IMR-90 (cell line): Measurements from ENCODE around the gene IFTAP. TPM values are rescaled to one million over a fixed set of nuclear protein-coding genes. Genes with fewer than 3 reads are reported as not detected.

Experiments used
- ATAC-seq: fragments of 200-7000 bp; cut with Tn5 transposase; 2 replicates; pipeline ENCODE4 v1.9.1; 2020; ENCODE audit warnings: low read depth, mild to moderate bottlenecking, moderate library complexity
- BruUV-seq: library from RNA; stranded (reverse); fragments of 400-500 nt; replicated peaks from 2 replicates; lab custom pipeline; 2021; lab: Mats Ljungman, UMichigan
- CTCF ChIA-PET: fragments of 300-600 bp; formaldehyde crosslinking; extraction: SDS; loops from one replicate; lab custom pipeline; 2021; ENCODE audit warnings: antibody characterized with exemption; lab: Yijun Ruan, JAX
- POLR2A ChIA-PET: fragments of 300-600 bp; sonication (Branson Sonifier 250); formaldehyde crosslinking; loops from one replicate; lab custom pipeline; 2022; ENCODE audit warnings: antibody characterized with exemption; ENCODE audit not compliant: unreplicated experiment; lab: Charles Lee
- DNase-seq: peaks from one replicate; pipeline ENCODE4 v3.0.0; 2013
- H2AFZ ChIP-seq: replicated peaks from 2 replicates; pipeline ENCODE3; 2013; ENCODE audit warnings: low read length, mild to moderate bottlenecking; ENCODE audit not compliant: poor library complexity
- H2AK5ac ChIP-seq: 2 replicates; pipeline ENCODE4 v1.6.1; 2013; ENCODE audit warnings: low read depth, low read length, inconsistent platforms
- H2AK9ac ChIP-seq: replicated peaks from 2 replicates; pipeline ENCODE3; 2013; ENCODE audit warnings: mild to moderate bottlenecking, low read depth, low read length, moderate library complexity; ENCODE audit not compliant: poor library complexity
- H2BK120ac ChIP-seq: 2 replicates; pipeline ENCODE4 v1.6.1; 2013; ENCODE audit warnings: low read depth, low read length, inconsistent platforms
- H2BK15ac ChIP-seq: 3 replicates; pipeline ENCODE4 v1.6.1; 2013; ENCODE audit warnings: low read depth, low read length, inconsistent platforms
- H2BK20ac ChIP-seq: 2 replicates; pipeline ENCODE4 v1.6.1; 2013; ENCODE audit warnings: low read depth, mild to moderate bottlenecking, inconsistent platforms, low read length, moderate library complexity
- H2BK5ac ChIP-seq: 2 replicates; pipeline ENCODE4 v1.6.1; 2013; ENCODE audit warnings: mild to moderate bottlenecking, low read depth, low read length, inconsistent platforms; ENCODE audit not compliant: poor library complexity, severe bottlenecking
- H3K14ac ChIP-seq: replicated peaks from 2 replicates; pipeline ENCODE4 v1.6.1; 2013; ENCODE audit warnings: low read depth, low read length, inconsistent platforms
- H3K18ac ChIP-seq: 2 replicates; pipeline ENCODE4 v1.6.1; 2013; ENCODE audit warnings: low read depth, low read length, control low read depth
- H3K23ac ChIP-seq: 2 replicates; pipeline ENCODE4 v1.6.1; 2013; ENCODE audit warnings: low read depth, low read length, inconsistent platforms
- H3K27ac ChIP-seq: 2 replicates; pipeline ENCODE4 v1.5.1; 2013; ENCODE audit warnings: mild to moderate bottlenecking, control low read depth, low read length; ENCODE audit not compliant: insufficient read depth
- H3K27me3 ChIP-seq: 2 replicates; pipeline ENCODE4 v1.6.1; 2013; ENCODE audit warnings: low read length; ENCODE audit not compliant: control insufficient read depth, insufficient read depth
- H3K36me3 ChIP-seq: 2 replicates; pipeline ENCODE4 v1.6.1; 2013; ENCODE audit warnings: low read length, mixed read lengths; ENCODE audit not compliant: control insufficient read depth, insufficient read depth
- H3K4ac ChIP-seq: 2 replicates; pipeline ENCODE4 v1.6.1; 2013; ENCODE audit warnings: low read depth, low read length, inconsistent platforms
- H3K4me1 ChIP-seq: 2 replicates; pipeline ENCODE4 v1.6.1; 2013; ENCODE audit warnings: low read length, mixed read lengths; ENCODE audit not compliant: control insufficient read depth, insufficient read depth
- H3K4me2 ChIP-seq: 2 replicates; pipeline ENCODE4 v1.6.1; 2013; ENCODE audit warnings: low read depth, mild to moderate bottlenecking, control low read depth, low read length, moderate library complexity
- H3K4me3 ChIP-seq: 2 replicates; pipeline ENCODE4 v1.5.1; 2013; ENCODE audit warnings: low read depth, mild to moderate bottlenecking, control low read depth, low read length, moderate library complexity; ENCODE audit not compliant: insufficient read depth
- H3K56ac ChIP-seq: 2 replicates; pipeline ENCODE4 v1.6.1; 2013; ENCODE audit warnings: low read length, inconsistent platforms; ENCODE audit not compliant: insufficient read depth; ENCODE audit errors: extremely low read depth
- H3K79me1 ChIP-seq, 2 experiments: 2 replicates each; pipeline ENCODE4 v1.6.1; 2013; ENCODE audit warnings: low read length in 2 of 2, inconsistent platforms in 1 of 2, low read depth in 1 of 2
- H3K9ac ChIP-seq: 2 replicates; pipeline ENCODE4 v1.6.1; 2013; ENCODE audit warnings: low read depth, low read length, control low read depth
- H3K9me1 ChIP-seq: 2 replicates; pipeline ENCODE4 v1.6.1; 2013; ENCODE audit warnings: low read length, inconsistent platforms; ENCODE audit not compliant: insufficient read depth
- H3K9me3 ChIP-seq: 2 replicates; pipeline ENCODE4 v1.6.1; 2013; ENCODE audit warnings: low read length; ENCODE audit not compliant: control insufficient read depth, insufficient read depth
- H4K20me1 ChIP-seq: 2 replicates; pipeline ENCODE4 v1.6.1; 2013; ENCODE audit warnings: low read length, inconsistent platforms; ENCODE audit not compliant: insufficient read depth
- H4K5ac ChIP-seq: 2 replicates; pipeline ENCODE4 v1.6.1; 2013; ENCODE audit warnings: mild to moderate bottlenecking, low read depth, low read length, control low read depth
- H4K8ac ChIP-seq, 2 experiments: 2 replicates each; pipeline ENCODE4 v1.6.1; 2013; ENCODE audit warnings: low read depth in 2 of 2, low read length in 2 of 2, control low read depth in 1 of 2, inconsistent platforms in 1 of 2
- H4K91ac ChIP-seq: 2 replicates; pipeline ENCODE4 v1.6.1; 2013; ENCODE audit warnings: low read depth, low read length, inconsistent platforms; ENCODE audit not compliant: insufficient read depth
- FOS ChIP-seq: fragments of 150-350 bp; IDR thresholded peaks from 2 replicates; pipeline ENCODE4 v1.6.1; 2016; ENCODE audit warnings: low read depth, low read length
- MAFK ChIP-seq: IDR thresholded peaks from 2 replicates; pipeline ENCODE4 v1.6.1; 2012; ENCODE audit warnings: low read depth, low read length, improper control_type of control experiment
- MXI1 ChIP-seq: IDR thresholded peaks from 2 replicates; pipeline ENCODE4 v1.6.1; 2012; ENCODE audit warnings: low read depth, mild to moderate bottlenecking, low read length, moderate library complexity, borderline replicate concordance
- POLR2A ChIP-seq: IDR thresholded peaks from 2 replicates; pipeline ENCODE4 v1.6.1; 2012; ENCODE audit warnings: mild to moderate bottlenecking, low read depth, low read length
- RAD21 ChIP-seq: IDR thresholded peaks from 2 replicates; pipeline ENCODE4 v1.6.1; 2012; ENCODE audit warnings: low read length, improper control_type of control experiment
- RCOR1 ChIP-seq: IDR thresholded peaks from 2 replicates; pipeline ENCODE4 v1.6.1; 2012; ENCODE audit warnings: mild to moderate bottlenecking, low read length, improper control_type of control experiment; ENCODE audit not compliant: insufficient replicate concordance
- RFX5 ChIP-seq: IDR thresholded peaks from 2 replicates; pipeline ENCODE4 v1.8.0; 2012; ENCODE audit warnings: low read depth, mild to moderate bottlenecking, low read length, moderate library complexity
- SMC3 ChIP-seq: fragments of 150-350 bp; IDR thresholded peaks from 2 replicates; pipeline ENCODE4 v1.6.1; 2016; ENCODE audit warnings: low read depth, mild to moderate bottlenecking, antibody characterized with exemption, low read length, moderate library complexity
- WGBS, 2 experiments: methylation state at CpG; one replicate each; pipeline versions ENCODE4 v1.1.5 to v1.1.7; 2013; ENCODE audit warnings: missing lambda C conversion rate in 2 of 2; ENCODE audit not compliant: insufficient read length in 1 of 2; ENCODE audit errors: extremely low coverage in 2 of 2; 5-methylcytosine and 5-hydroxymethylcytosine counted together
- dilution Hi-C: fragments of 300-500 bp; cut with HindIII; formaldehyde crosslinking; loops from one replicate; pipeline ENCODE4 v1.14.3; 2018; ENCODE audit warnings: low sequenced_read_pairs; ENCODE audit not compliant: unreplicated experiment
- in situ Hi-C: fragments of 300-500 bp; cut with MboI; formaldehyde crosslinking; loops from 3 replicates; pipeline ENCODE4 v1.14.3; 2019; ENCODE audit warnings: low sequenced_read_pairs, inconsistent platforms, mixed read lengths
- intact Hi-C: fragments of 100-400 bp; cut with micrococcal nuclease; formaldehyde crosslinking; loops from 2 replicates; pipeline ENCODE4 v1.10.0; 2022
- polyA plus RNA-seq, 3 experiments: library from polyadenylated mRNA; depleted of rRNA; stranded (reverse); fragments of >200 nt; gene quantifications; 2 replicates each; pipeline ENCODE4 v1.2.3, GENCODE V29; 2012; ENCODE audit warnings: low replicate concordance in 1 of 3
- total RNA-seq: library from RNA; depleted of rRNA; stranded (reverse); fragments of >200 nt; gene quantifications from 2 replicates; pipeline ENCODE4 v1.2.3, GENCODE V29; 2012
- TF ChIP-seq, protein P1 (sequence below): fragments of 150-350 bp; IDR thresholded peaks from 2 replicates; pipeline ENCODE4 v1.6.1; 2016; ENCODE audit warnings: low read depth, mild to moderate bottlenecking, low read length, moderate library complexity, borderline replicate concordance
- TF ChIP-seq, protein P2 (sequence below): conservative IDR thresholded peaks from 2 replicates; pipeline ENCODE4 v1.5.1; 2012; ENCODE audit warnings: mild to moderate bottlenecking, low read depth, low read length, improper control_type of control experiment

Gene IFTAP
- total and polyA plus RNA-seq, 2 of the 4 experiments (the other 2 are of a cell fraction) = 15.8 to 28.5 TPM

- Histone ChIP-seq H2BK120ac (no peak overlapping the region), H3K14ac (no peak overlapping the region), H4K8ac (no peak overlapping the region), H2AK9ac (peak overlapping the region; percentile 57), H2BK20ac (no peak overlapping the region), H2BK15ac (no peak overlapping the region), H3K18ac (no peak overlapping the region), H3K4me1 (no peaks in the 10 kb centered on the region), H3K4me2 (no peak overlapping the region), H2AFZ (peak overlapping the region; percentile 8), H3K36me3 (no peaks in the 10 kb centered on the region), H3K4me3 (no peak overlapping the region), H3K9ac (no peak overlapping the region), H4K5ac (no peak overlapping the region), H4K91ac (no peak overlapping the region), H3K27ac (no peak overlapping the region), H2BK5ac (no peak overlapping the region), H3K56ac (no peak overlapping the region), H2AK5ac (no peak overlapping the region), H3K23ac (no peak overlapping the region), H4K20me1 (no peaks in the 10 kb centered on the region), H3K79me1 (no peaks in the 10 kb centered on the region), H3K9me1 (no peaks in the 10 kb centered on the region), H3K9me3 (no peaks in the 10 kb centered on the region), H3K27me3 (peaks cover 26% of the 10 kb centered on the region), H3K4ac (no peak overlapping the region)
- dilution Hi-C loops = no loop called here
- ChIA-PET POLR2A (no interaction called here), CTCF (interaction anchor here (1.1 kb wide), 1 partner anchor 178 kb away, joined by 4 read pairs; no protein-coding TSS in a partner anchor)
- BruUV-seq = no TSS peak
- ATAC-seq (no peak), DNase-seq (no peak)
- intact Hi-C loops = no loop called here
- TF ChIP-seq MAFK = no peak
- TF ChIP-seq RAD21 = no peak
- TF ChIP-seq, protein P1, sequence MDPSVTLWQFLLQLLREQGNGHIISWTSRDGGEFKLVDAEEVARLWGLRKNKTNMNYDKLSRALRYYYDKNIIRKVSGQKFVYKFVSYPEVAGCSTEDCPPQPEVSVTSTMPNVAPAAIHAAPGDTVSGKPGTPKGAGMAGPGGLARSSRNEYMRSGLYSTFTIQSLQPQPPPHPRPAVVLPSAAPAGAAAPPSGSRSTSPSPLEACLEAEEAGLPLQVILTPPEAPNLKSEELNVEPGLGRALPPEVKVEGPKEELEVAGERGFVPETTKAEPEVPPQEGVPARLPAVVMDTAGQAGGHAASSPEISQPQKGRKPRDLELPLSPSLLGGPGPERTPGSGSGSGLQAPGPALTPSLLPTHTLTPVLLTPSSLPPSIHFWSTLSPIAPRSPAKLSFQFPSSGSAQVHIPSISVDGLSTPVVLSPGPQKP = no peak
- no peak for TF ChIP-seq FOS
- no peak for TF ChIP-seq RCOR1
- no peak for TF ChIP-seq POLR2A
- TF ChIP-seq, protein P2, sequence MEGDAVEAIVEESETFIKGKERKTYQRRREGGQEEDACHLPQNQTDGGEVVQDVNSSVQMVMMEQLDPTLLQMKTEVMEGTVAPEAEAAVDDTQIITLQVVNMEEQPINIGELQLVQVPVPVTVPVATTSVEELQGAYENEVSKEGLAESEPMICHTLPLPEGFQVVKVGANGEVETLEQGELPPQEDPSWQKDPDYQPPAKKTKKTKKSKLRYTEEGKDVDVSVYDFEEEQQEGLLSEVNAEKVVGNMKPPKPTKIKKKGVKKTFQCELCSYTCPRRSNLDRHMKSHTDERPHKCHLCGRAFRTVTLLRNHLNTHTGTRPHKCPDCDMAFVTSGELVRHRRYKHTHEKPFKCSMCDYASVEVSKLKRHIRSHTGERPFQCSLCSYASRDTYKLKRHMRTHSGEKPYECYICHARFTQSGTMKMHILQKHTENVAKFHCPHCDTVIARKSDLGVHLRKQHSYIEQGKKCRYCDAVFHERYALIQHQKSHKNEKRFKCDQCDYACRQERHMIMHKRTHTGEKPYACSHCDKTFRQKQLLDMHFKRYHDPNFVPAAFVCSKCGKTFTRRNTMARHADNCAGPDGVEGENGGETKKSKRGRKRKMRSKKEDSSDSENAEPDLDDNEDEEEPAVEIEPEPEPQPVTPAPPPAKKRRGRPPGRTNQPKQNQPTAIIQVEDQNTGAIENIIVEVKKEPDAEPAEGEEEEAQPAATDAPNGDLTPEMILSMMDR = no peak
- TF ChIP-seq SMC3 = no peak
- TF ChIP-seq MXI1 = no peak
- no peak for TF ChIP-seq RFX5
- in situ Hi-C loops = no loop called here
- no CpG with 5 or more reads among the region's 4 CpGs for WGBS, 2 experiments
Observed at GRCh38 chr11:36569095-36569494, 25.2 kb upstream of the IFTAP start.
